Stimulated activated naive CD4-positive, alpha-beta T cell (primary cell): ENCODE results near the gene NUF2.
"Not testable (repeated sequence)": the region's sequence is repeated elsewhere in the genome, so short reads cannot be mapped to it uniquely, and the experiment has no call there.

Source experiments
- DNase-seq, 6 experiments: peaks; one replicate each; lab custom pipeline; 2025; lab: John Stamatoyannopoulos, UW

Gene NUF2

DNA sequence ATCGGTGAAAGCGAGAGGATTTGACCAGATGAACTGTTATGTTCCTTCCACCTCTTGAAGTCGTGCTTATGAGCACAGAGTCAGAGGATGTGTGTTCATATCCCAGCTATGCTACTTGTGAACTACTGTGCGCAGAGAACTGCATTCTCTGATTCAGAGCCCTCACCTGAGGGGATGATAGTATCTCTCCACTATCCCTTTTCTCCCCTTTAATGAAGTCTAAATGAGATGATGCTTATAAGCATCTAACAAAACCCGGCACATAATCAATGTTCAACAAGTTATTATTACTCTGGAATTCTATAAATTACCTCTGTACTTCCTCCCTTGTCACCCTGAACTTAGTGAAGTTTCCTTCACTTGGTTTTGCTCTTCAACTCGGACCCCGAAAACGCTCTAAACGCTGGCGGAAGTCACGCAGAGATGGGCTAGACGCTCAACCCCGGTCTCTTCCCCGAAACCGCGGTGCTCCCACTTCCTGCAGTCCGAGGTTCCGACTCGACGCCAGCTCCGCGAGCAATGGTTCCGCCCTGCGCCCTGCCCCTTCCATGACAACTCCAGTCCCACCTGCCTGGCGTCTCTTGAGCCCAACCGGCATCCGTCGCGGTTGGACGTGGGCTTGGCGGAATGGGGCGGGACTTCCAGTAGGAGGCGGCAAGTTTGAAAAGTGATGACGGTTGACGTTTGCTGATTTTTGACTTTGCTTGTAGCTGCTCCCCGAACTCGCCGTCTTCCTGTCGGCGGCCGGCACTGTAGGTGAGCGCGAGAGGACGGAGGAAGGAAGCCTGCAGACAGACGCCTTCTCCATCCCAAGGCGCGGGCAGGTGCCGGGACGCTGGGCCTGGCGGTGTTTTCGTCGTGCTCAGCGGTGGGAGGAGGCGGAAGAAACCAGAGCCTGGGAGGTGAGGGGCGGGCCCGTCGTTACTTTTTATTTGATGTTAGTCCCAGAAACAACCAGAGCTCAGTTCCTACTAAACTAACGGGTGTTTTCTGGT is at the start of gene NUF2:
TSS of gene NUF2 (plus strand) at position 644 of the 995 bp plus-strand sequence. CDS start 4,098 bp downstream, outside the sequence.
- DNase-seq: peak; percentile 93 to 97 (median 94)

DNA sequence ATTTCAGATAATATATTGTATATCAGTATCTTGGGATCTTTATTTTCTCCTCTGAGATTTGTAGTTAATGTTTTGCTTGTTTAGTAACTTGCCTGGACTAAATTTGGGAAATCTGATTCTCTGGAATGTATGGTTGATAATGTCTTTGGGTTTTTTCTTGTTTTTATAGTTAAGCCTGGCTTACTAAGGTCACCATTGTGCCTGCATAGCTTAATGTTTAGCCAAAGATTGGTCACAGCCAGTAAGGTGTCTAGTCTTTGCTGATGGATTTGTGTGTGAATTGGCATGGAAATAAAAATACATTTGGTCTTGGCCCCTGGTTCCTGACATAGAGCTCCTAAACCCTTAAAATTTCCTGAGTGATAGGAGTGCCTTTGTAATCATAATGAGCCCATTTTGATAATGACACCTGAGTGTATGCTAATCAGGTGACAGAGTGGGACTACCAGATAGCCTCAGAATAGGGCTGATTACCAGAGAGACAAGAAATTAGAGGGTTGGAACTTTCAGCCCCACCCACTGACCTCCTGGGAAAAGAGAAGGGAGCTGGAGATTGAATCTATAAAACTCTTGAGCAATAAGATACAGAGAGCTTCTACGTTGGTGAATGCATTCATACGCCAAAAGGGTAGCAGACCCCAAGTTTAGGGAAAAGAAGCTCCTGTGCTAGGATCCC is 47.9 kb upstream of the NUF2 start:
- no peak for DNase-seq

DNA sequence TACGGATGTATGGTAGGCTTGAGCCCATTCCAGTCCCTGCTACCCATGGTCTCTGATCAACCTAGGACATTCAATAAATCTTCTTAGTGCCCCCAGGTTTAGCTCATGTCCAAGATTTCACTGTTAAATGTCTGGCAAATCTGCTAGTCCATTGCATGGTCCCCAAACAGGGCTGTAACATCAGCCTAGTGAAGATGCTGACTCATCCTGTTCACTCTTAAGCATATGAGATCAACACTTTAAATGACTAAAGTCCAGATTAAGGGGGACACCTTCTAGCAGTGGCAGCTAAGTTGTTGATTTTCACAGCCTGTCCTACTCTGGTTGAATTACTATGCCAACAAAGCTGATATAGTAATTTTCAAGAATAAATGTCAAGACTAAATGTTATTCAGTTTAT is 46.5 kb upstream of the NUF2 start:
- DNase-seq: no peak

DNA sequence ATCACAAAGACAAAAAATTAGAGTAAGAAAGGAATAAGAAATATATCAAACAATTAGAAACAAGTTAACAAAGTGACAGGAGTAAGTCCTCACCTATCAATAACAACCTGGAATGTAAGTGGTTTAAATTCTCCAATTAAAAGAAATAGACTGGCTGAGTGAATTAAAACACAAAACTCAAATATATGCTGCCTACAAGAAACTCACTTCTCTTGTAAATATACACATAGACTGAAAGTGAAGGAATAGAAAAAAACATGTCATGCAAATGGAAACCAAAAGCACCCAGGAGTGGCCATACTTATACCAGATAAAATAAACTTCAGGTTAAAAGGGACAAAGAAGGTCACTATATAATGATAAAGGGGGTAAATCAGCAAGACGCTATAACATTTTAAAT is 43.2 kb upstream of the NUF2 start:
- DNase-seq: no peak

DNA sequence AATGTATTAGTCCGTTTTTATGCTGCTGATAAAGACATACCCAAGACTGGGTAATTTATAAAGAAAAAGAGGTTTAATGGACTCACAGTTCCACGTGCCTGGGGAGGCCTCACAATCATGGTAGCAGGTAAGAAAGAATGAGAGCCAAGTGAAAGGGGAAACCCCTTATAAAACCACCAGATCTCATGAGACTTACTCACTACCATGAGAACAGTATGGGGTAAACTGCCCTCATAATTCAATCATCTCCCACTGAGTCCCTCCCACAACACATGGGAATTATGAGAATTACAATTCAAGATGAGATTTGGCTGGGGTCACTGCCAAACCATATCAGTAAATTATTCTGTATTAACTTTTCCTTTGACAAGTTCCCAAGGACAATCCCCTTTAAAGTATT is 36.9 kb upstream of the NUF2 start:
- not testable (repeated sequence) for DNase-seq

DNA sequence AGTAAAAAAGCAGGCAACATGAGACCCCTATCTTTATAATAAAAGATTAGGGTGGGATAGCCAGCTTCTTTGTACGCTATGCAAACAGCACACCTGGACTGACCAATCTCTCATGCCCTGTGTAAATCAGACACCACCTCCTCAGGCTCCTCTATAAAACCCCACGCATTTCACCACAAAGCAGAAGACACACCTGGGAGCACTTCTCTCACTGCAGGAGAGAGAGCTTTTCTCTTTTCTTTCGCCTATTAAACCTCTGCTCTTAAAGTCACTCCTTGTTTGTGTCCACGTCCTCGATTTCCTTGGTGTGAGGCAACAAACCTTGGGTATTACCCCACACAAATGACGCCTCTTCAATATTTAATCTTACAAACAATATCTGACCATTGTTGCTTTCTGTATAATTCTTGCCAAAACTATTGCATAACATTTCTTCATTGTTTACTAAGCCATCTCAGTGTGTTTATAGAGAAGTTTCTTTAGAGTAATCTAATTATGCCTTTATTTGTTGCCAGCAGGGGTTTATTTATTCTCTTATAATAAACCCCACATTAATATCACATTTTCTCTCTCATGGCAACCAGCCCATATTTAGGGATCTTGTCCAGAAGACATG is 31.6 kb upstream of the NUF2 start:
- no peak for DNase-seq

DNA sequence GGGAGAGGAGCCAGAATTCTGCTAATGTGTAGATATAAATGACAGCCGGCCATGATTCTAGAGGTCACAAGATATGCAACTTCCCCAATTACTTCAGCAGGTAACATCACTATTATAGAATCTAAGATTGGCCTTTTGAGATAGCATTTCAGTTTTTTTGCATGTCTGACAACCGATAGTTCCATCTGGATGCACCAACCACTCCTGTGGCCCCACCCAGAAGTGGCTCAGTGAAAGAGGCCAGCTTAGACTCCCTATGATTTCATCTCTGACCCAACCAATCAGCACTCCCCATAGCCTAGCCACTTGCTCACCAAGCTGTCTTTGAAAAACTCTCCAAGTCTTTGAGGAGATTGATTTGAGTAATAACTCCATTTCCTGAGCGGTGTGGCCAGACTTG is 30.3 kb upstream of the NUF2 start:
- no peak for DNase-seq

DNA sequence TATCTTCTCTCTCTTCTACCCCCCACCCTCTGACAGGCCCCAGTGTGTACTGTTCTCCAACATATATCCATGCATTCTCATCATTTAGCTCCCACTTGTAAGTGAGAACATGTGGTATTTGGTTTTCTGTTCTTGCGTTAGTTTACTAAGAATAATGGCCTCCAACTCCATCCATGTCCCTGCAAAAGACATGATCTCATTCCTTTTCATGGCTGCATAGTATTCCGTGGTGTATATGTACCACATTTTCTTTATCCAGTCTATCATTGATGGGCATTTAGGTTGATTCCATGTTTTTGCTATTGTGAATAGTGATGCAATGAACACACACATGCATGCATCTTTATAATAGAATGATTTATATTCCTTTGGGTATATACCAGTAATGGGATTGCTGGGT is 29.6 kb upstream of the NUF2 start:
- not testable (repeated sequence) for DNase-seq

DNA sequence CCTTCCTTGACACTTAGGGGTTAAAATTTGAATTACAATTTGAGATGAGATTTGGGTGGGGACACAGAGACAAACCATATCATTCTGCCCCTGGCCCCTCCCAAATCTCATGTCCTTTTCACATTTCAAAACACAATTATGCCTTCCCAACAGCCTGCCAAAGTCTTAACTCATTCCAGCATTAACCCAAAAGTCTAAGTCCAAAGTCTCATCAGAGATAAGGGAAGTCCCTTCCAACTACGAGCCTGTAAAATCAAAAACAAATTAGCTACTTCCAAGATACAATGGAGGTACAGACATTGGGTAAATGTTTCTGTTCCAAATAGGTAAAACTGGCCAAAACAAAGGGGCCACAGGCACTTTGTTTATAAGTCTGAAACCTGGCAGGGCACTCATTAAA is 28.3 kb upstream of the NUF2 start:
- not testable (repeated sequence) for DNase-seq

DNA sequence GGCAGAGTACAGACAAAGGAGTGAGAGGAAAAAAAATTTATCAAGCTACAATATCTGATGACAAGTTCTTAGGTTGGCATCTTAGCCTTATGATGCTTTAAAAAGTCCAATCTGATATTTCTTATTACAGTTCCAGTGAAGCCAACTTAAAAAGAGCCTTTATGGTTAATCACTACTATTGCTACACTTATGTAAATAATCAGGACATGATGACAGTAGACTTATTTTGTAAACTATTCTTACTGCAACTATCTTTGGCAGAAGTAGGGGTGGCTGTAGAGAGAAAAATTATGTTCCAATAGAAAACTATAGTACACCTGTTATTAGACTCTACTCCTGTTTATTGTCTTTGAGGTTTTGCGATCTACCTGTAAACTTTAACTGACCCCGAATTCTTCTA is 25.8 kb upstream of the NUF2 start:
- no peak for DNase-seq

DNA sequence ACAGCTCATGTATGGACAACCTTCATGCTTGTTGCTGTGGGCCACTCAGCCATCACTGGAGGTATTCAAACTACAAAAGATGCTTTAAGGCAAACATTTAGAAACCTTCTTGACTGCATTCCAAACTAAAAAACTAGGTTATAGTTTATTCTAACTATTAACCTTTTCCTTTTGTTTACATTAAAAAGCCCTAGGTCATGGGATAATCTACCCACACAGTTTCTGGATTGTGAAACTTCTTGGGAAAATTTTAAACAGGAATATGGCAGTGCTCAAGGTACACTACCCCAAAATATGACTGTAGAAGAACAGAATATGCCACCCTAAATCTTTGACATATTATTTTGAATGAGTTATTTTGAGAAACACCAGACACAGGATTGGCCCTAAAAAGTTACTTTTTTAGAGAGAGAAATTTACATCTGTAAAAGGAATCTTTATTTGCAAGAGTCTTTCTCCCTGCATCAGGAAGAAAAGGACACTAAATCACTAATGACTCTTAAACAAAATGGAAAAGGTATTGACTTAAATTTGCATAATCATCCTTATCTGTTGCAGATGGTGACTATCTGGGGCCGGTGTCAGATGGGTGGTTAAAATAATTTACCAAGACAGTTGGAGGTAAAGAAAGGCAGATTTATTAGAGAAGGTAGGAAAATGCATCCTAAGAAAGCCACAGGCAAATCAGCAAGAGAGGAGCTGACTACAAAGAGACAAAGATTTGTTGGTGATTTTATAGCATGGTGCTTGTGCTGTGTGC is 25.1 kb upstream of the NUF2 start:
- no peak for DNase-seq

DNA sequence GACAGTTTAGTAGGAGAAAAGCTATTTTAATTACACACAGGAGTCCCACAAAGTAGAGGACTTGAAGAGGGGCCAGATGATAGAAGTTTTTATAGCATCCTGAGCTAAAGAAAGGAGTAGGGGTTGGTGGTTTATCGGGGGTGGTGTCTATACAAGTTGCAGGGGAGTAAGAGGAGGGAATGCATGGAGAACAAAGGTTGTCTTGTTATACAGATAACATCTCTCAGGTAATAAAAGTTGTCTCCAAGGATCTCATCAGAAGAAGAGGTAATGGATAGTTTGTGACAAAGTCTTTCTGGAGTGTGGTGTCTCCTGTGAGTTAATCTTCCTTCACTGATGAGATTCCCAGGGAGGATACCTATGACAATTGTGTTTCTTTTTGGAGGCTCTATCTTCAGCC is 23.4 kb upstream of the NUF2 start:
- DNase-seq: no peak

DNA sequence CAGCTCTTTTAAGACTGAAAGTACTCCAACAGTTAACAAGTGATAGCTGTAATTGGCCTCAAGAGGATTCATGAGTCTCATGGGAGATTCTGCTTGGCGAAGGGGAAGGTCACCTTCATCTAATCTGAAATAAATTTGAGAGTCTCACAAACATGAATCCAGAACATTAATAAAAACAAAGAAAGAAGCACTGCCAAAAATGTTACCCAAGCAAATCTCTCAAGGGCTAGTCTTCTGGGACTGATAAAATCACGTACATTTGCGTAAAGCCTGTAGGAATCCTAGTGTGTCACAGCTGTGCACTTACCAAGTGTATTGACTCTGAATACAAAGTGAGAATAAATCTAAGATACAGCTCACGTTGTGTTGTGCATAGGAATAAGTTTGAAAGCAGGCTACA is 21.2 kb upstream of the NUF2 start:
- no peak for DNase-seq

DNA sequence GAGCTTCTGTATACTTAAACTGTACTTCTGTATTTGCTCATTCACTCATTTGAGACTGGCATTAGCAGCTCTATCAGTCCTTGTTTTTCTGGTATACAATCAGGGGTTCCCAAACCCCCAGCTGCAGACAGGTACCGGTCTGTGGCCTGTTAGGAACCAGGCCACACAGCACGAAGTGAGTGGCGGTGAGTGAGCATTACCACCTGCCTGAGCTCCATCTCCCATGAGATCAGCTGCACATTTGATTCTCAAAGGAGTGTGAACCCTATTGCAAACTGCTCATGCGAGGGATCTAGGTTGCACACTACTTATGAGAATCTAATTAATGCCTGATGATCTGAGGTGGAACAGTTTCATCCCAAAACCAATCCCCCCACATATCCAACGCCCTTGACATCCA is 18.2 kb upstream of the NUF2 start:
- DNase-seq: no peak

DNA sequence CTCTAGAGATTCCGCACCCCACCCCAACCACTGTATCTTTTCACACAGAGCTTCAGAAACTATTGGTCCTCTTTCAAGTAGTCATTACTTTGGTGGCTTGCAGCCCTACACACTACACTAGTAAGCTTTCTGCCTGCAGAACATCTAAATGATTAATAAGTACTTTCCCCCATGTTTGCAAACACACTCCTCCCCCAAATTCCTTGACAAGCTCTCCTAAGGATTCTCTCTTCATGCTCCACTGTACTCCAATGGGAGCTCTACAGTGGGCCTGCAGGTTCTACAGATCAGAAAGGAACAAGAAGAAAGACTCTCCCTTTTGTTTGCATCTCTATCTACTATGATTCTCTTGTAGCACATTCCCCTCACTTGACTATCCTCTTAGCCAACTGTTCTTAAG is 16.3 kb upstream of the NUF2 start:
- no peak for DNase-seq

DNA sequence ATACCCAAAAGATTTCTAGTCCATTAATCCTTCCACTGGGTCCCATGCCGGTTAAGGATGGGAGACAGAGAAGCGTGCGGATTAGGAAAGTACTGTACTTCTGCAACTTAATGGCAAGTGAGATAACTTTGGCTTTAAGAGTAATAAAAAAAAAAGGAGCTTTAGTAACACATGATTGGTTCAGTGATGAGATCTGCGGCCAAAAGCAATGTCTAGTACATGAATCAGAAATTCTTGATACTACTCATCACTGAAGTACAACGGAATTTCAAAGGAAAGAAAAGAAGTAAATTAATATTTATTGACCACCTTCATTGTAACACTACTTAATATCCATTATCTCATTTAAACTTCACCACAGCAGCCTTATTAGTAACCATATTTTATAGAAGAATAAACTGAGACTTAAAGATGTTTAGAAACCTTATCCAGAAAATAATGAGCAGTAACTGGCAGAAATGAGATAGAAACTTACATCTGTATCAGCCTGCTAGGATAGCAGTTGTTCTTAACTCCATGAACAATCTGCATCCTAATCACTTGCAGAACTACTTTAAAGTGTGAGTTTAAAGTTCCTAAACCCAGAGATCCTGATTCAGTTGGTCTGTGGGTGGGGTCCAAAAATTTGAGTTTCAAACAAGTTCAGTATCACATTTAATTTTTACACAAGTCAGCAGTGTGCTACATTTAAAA is 14.1 kb upstream of the NUF2 start:
- no peak for DNase-seq

DNA sequence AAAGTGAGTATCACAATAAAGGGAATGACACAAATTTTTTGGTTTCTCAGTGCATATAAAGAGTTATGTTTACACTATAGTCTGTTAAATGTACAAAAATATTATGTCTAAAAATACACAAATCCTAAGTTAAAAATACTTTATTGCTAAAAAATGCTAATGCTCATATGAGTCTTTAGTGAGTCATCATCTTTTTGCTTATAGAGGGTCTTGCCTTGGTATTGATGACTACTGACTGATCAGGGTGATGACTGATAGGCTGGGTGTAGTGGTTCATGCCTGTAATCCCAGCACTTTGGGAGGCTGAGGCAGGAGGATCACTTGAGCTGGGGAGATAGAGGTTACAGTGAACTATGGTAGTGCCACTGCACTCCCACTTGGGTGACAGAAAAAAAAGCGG is 12.9 kb upstream of the NUF2 start:
- DNase-seq: no peak

DNA sequence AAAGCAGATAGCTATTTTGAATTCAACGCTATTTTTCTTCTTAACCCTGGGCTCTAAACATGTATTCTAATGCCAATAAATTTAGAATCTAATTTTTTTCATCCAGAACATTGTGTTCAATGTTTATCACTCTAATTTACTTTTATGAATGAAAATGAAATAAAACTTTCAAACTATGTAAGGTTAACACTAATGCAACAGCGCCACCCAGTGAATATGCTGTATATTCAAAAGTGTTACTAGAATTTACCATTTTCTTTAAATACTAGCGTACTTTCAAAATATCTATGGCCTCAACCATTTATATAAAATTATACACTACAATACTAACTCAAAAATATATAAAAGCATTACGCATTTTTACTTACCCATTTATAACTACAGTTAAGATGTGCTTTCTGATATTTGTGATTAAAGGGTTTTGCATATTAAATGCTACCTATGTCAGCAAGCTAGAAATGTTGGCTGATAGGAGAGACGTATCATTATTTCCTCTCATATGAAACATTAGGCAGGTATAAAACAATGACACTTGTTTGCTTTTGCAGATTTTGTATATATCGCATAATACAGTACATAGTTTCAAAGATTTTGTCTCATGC is 5.9 kb upstream of the NUF2 start:
- peak; percentile 0 to 37 (median 20) for DNase-seq

DNA sequence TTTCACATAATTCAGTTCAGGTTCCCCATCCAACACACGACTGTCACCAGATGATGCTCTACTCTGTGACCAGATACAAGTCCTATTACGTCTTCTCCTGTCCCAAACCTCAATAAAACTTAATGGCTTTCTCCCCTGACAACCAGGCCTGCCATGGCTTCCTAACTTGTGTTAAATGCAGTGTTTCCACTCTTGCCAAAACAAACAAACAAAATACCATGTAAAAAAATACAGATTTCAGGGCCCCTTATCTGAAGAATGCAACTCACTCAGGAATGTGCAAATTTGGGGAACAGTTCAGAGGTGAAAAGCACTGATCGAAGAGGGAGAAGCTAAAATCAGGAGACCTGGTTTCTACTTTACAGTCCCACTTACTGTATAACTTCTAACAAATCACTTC is 863 bp upstream of the NUF2 start:
- no peak for DNase-seq

DNA sequence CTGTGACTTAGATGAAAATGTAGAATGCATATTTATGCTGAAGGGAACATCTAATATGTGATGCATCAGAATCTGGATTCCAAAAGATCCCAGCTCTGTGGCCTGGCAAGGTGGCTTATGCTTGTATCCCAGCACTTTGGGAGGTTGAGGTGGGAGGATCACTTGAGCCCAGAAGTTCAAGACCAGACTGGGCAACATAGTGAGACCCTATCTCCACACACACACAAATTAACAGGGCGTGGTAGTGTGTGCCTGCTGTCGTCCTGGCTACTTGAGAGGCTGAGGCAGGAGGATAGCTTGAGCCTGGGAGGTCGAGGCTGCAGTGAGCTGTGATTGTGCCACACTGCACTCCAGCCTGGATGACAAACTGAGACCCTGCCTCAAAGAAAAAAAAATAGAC is 1.6 kb downstream of the NUF2 start:
- not testable (repeated sequence) for DNase-seq

DNA sequence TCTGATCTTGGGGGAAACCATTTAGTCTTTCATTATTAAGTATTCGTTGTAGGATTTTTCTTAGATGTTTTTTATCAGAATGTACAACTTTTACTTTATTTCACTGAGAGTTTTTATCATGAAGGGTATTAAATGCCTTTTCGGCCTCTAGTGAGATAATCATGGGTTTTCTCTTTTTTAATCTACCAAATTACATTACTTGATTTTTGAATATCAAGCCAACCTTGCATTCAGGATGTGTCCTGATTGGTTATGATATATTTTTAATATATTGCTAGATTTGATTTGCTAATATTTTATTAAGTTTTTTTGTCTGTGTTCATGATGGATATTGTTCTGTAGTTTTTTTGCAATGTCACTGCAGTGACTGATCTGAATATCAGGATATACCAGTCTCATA is 9.4 kb downstream of the NUF2 start:
- no peak for DNase-seq
